ENCODE measurements around the gene KRTAP12-4.

GRCh38 chr21:44671911-44672310 lies 17.5 kb upstream of the KRTAP12-4 start:
- no peak for TF ChIP-seq REST (IDR thresholded peaks at IDR 0.05; ENCODE audit: insufficient read depth in 1 of 2, low read depth in 2 of 2, low read length in 2 of 2)
- no peak for TF ChIP-seq POLR2AphosphoS5 (IDR thresholded peaks at IDR 0.05; ENCODE audit: low read depth, low read length)

Data from PFSK-1 (cell line).